SK-N-MC (cell line): Measurements from ENCODE around the gene MCOLN1.
"Not testable (repeated sequence)": the region's sequence is repeated elsewhere in the genome, so short reads cannot be mapped to it uniquely, and the experiment has no call there.

Experiments used
- EZH2 ChIP-seq: fragments of 200-600 bp; sonication (generic); IDR thresholded peaks from one replicate; pipeline ENCODE4 v1.6.1; 2017; ENCODE audit warnings: antibody characterized with exemption
- FOXP2 ChIP-seq: optimal IDR thresholded peaks from 2 replicates; pipeline ENCODE3; 2011; ENCODE audit warnings: mild to moderate bottlenecking, moderate library complexity; ENCODE audit not compliant: insufficient read depth; ENCODE audit errors: extremely low read length, control extremely low read depth
- POLR2AphosphoS5 ChIP-seq: IDR thresholded peaks from 2 replicates; pipeline ENCODE4 v1.6.1; 2012; ENCODE audit warnings: mild to moderate bottlenecking, low read depth, low read length, borderline replicate concordance

DNA sequence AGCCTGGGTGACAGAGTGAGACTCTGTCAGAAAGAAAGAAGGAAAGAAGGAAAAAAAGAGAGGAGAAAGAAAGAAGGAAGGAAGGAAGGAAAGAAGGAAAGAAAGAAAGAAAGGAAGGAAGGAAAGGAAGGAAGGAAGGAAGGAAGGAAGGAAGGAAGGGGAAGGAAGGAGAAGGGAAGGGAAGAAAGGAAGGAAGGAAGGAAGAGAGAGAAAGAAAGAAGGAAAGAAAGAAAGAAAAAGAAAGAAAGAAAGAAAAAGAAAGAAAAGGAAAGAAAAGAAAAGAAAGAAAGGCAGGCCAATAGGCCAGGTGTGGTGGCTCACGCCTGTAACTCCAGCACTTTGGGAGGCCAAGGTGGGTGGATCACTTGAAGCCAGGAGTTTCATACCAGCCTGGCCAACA is 55.0 kb downstream of the MCOLN1 start:
- not testable (repeated sequence) for TF ChIP-seq EZH2, POLR2AphosphoS5, FOXP2
